Measurements from ENCODE around the gene CFAP54.

DNA sequence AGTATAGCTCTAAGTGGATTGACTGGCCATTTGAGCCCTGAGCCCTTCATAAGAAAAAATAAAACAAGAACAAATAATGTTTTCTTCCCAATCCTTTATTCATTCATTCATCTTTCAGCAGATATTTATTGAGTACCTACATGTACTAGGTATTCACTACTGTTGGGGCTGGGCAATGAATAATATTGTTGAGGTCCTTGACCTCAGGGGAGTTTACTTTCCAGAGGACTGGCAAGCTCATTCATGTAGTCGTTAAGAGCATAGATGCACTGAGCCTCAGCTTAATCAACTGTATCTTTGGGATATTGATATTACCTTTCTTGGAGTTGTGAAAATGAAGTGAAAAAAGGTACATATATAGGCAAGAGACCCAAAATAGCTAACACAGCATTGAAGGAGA, 7.6 kb downstream of the CFAP54 start:
- TF ChIP-seq CTCF (IDR thresholded peaks at IDR 0.05) (no peak), SMAD3 (CRISPR knock-in tag; IDR thresholded peaks at IDR 0.05; ENCODE audit: borderline replicate concordance) (no peak), ATF3 (CRISPR knock-in tag; conservative IDR thresholded peaks at IDR 0.05) (no peak), ZNF232 (CRISPR knock-in tag; IDR thresholded peaks at IDR 0.05) (no peak), MXD4 (CRISPR knock-in tag; IDR thresholded peaks at IDR 0.05; ENCODE audit: borderline replicate concordance) (no peak), JUN (CRISPR knock-in tag; IDR thresholded peaks at IDR 0.05) (no peak), SMAD4 (CRISPR knock-in tag; IDR thresholded peaks at IDR 0.05) (no peak), TEAD4 (CRISPR knock-in tag; IDR thresholded peaks at IDR 0.05) (no peak)
